Urinary bladder (tissue), 4 donors: ENCODE data around the gene SERAC1. TPM values are rescaled to one million over a fixed set of nuclear protein-coding genes. Genes with fewer than 3 reads are reported as not detected.

Experiments used
- DNase-seq: peaks from one replicate; pipeline ENCODE4 v3.0.0-alpha.2; 2015; ENCODE audit errors: extremely low spot score
- H3K27ac ChIP-seq: one replicate; pipeline ENCODE4 v1.5.1; 2013; ENCODE audit warnings: low read depth, mild to moderate bottlenecking, moderate library complexity
- H3K36me3 ChIP-seq: one replicate; pipeline ENCODE4 v1.6.1; 2013; ENCODE audit warnings: mild to moderate bottlenecking, moderate library complexity; ENCODE audit not compliant: insufficient read depth
- H3K4me1 ChIP-seq: one replicate; pipeline ENCODE4 v1.6.1; 2013; ENCODE audit warnings: mild to moderate bottlenecking, moderate library complexity; ENCODE audit not compliant: insufficient read depth
- H3K4me3 ChIP-seq: one replicate; pipeline ENCODE4 v1.5.1; 2013; ENCODE audit warnings: low read depth, low read length
- WGBS: extraction: QIAGEN DNeasy Blood & Tissue Kit; methylation state at CpG from one replicate; pipeline ENCODE4 v1.1.7; 2013; 5-methylcytosine and 5-hydroxymethylcytosine counted together
- polyA plus RNA-seq: library from polyadenylated mRNA; stranded (reverse); fragments of 200-250 nt; gene quantifications from one replicate; pipeline ENCODE4 v1.2.3, GENCODE V29; 2013
- total RNA-seq: library from RNA; depleted of rRNA; stranded (reverse); fragments of >200 nt; gene quantifications from one replicate; pipeline ENCODE4 v1.2.3, GENCODE V29; 2014
- donor health status: healthy with polysubstance abuse.
- donor health status: healthy.

The SERAC1 gene
- total and polyA plus RNA-seq, 2 donors, result 5.1 to 11.3 TPM

DNA sequence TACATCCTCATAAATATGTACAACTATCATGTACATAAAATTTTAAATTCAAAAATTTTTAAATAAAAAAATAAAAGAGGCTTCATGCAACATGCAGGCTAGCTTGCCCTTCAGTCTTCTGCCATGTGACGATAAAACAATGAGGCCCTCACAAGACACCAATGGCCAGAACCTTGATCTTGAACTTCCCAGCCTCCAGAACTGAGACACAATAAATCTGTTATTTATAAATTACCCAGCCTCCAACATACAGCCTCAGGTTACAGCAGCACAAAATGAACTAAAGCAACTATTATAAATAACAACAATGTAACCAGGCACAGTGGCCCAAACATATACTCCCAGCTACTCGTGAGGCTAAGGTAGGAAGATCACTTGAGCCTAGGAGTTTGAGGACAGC lies 42.8 kb downstream of the SERAC1 start:
- no peak for DNase-seq
- Histone ChIP-seq H3K27ac (no peak overlapping the region), H3K4me3 (no peak overlapping the region), H3K4me1 (no peaks in the 10 kb centered on the region), H3K36me3 (peaks cover 3% of the 10 kb centered on the region)
- WGBS, result 96% methylated on average over 2 of the region's 2 CpGs

GRCh38 chr6:158124288-158124687 lies 43.8 kb downstream of the SERAC1 start:
- 91% methylated on average over 1 of the region's 1 CpG for WGBS

GRCh38 chr6:158122048-158122447 lies 46.0 kb downstream of the SERAC1 start:
- WGBS, result 90% methylated on average over 2 of the region's 2 CpGs
- Histone ChIP-seq H3K27ac (no peak overlapping the region), H3K4me3 (no peak overlapping the region), H3K36me3 (peaks cover 3% of the 10 kb centered on the region), H3K4me1 (no peaks in the 10 kb centered on the region)
- peak; percentile 20 for DNase-seq

More at GRCh38 chr6:158124288-158124687, 43.8 kb downstream of the SERAC1 start:
- H3K27ac ChIP-seq, result no peak overlapping the region
- H3K36me3 ChIP-seq, result peaks cover 3% of the 10 kb centered on the region
- H3K4me3 ChIP-seq, result no peak overlapping the region
- no peaks in the 10 kb centered on the region for H3K4me1 ChIP-seq
- no peak for DNase-seq

DNA sequence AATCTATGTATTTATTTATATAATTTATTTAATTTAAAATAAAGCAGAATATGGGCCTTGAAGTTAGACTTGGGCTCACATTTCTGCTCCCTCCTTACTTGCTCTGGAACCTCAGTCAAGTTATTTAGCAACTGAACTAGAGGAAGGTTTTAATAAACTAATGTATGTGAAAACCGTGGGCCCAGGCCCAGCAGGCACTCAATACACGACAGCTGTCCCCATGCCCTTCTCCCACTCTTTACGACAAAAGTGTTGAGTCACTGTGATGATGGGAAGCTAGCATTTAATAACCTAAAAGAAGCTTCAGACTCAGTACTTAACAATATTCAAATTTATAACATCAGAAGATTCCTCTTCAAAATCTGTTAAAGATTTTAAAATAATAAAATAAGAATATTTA lies 46.7 kb downstream of the SERAC1 start:
- H3K4me1 ChIP-seq, result no peaks in the 10 kb centered on the region
- 85% methylated on average over 3 of the region's 3 CpGs for WGBS
- H3K36me3 ChIP-seq, result peaks cover 3% of the 10 kb centered on the region
- DNase-seq, result no peak
- H3K4me3 ChIP-seq, result no peak overlapping the region
- H3K27ac ChIP-seq, result no peak overlapping the region

DNA sequence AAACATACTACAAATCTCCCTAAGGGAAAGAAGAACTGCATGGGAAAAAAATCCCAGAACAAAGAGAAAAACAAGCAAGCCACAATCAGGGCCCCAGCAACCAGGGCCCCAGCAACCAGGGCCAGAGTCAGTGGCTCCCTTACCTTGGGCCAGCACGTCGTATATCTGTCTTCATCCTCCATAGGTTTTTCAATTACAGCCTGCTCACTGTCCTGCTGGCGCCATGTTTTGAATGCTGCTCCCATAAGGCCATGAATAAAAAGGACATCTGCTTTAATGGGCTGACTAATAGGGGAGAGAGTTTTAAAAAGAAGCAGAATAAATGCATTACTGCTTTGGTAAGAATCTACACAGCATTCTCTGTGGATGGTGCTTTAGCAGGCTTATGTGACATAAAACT lies 49.2 kb downstream of the SERAC1 start:
- WGBS, result 92% methylated on average over 3 of the region's 3 CpGs
- Histone ChIP-seq H3K27ac (no peak overlapping the region), H3K4me1 (no peaks in the 10 kb centered on the region), H3K4me3 (no peak overlapping the region), H3K36me3 (no peaks in the 10 kb centered on the region)
- DNase-seq, result no peak

- H3K27ac ChIP-seq, result no peak overlapping the region
- DNase-seq, result no peak
- H3K36me3 ChIP-seq, result no peaks in the 10 kb centered on the region
- no peaks in the 10 kb centered on the region for H3K4me1 ChIP-seq
- 91% methylated on average over 6 of the region's 6 CpGs for WGBS
- no peak overlapping the region for H3K4me3 ChIP-seq
These were observed 52.6 kb downstream of the SERAC1 start for GRCh38 chr6:158115508-158115907.

GRCh38 chr6:158115102-158115501 lies 53.0 kb downstream of the SERAC1 start:
- no peak for DNase-seq
- WGBS, result 97% methylated on average over 4 of the region's 4 CpGs
- H3K27ac ChIP-seq, result no peak overlapping the region
- H3K4me3 ChIP-seq, result no peak overlapping the region
- H3K4me1 ChIP-seq, result no peaks in the 10 kb centered on the region
- H3K36me3 ChIP-seq, result no peaks in the 10 kb centered on the region

DNA sequence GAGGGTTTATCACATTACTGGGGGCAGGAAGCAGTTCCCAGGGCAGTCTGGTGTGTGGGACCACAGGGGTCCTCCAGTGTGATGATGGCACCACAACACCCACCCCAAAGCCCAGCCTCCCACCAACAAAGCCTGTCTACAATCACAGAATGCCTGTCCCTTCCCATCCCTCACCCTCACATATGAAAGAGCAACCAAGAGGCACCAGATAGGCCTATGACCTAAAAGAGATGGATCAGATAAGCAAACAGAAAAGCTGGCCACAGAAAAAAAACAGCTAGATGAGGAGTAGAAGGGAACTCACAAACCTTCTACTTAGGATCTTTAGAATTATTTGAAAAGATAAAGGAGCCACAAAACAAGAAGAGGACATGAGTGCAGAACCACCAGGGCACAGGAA lies 54.3 kb downstream of the SERAC1 start:
- no peak overlapping the region for H3K27ac ChIP-seq
- DNase-seq, result no peak
- H3K36me3 ChIP-seq, result no peaks in the 10 kb centered on the region
- no peaks in the 10 kb centered on the region for H3K4me1 ChIP-seq
- H3K4me3 ChIP-seq, result no peak overlapping the region

GRCh38 chr6:158111987-158112386 lies 56.1 kb downstream of the SERAC1 start:
- no peak overlapping the region for H3K27ac ChIP-seq
- no peak overlapping the region for H3K4me3 ChIP-seq
- no peak for DNase-seq
- WGBS, result 95% methylated on average over 5 of the region's 5 CpGs
- H3K36me3 ChIP-seq, result no peaks in the 10 kb centered on the region
- H3K4me1 ChIP-seq, result no peaks in the 10 kb centered on the region

GRCh38 chr6:158110986-158111385 lies 57.1 kb downstream of the SERAC1 start:
- H3K36me3 ChIP-seq, result no peaks in the 10 kb centered on the region
- 87% methylated on average over 5 of the region's 5 CpGs for WGBS
- no peak overlapping the region for H3K4me3 ChIP-seq
- no peaks in the 10 kb centered on the region for H3K4me1 ChIP-seq
- no peak overlapping the region for H3K27ac ChIP-seq
- DNase-seq, result no peak

DNA sequence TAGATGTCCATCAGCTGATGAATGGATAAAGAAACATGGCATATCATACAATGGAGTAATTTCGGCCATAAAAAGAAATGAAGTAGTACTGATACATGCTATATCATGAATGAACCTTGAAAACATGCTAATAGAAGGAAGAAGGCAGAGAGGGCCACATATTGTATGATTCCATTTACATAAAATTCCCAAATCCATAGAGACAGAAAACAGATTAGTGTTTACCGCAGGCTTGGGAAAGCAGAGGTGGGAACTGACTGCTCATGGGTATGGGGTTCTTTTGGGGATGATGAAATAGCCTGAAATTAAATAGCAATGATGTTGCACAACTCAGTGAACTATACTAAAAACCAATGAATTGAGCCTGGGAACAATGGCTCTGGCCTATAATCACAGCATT lies 58.3 kb downstream of the SERAC1 start:
- no peaks in the 10 kb centered on the region for H3K36me3 ChIP-seq
- 97% methylated on average over 2 of the region's 2 CpGs for WGBS

GRCh38 chr6:158104696-158105095 lies 63.4 kb downstream of the SERAC1 start:
- H3K4me1 ChIP-seq, result no peaks in the 10 kb centered on the region
- no peak for DNase-seq
- H3K4me3 ChIP-seq, result no peak overlapping the region
- 85% methylated on average over 2 of the region's 2 CpGs for WGBS
- no peaks in the 10 kb centered on the region for H3K36me3 ChIP-seq
- no peak overlapping the region for H3K27ac ChIP-seq

More for the DNA sequence above, 58.3 kb downstream of the SERAC1 start:
- Histone ChIP-seq H3K4me1 (no peaks in the 10 kb centered on the region), H3K27ac (no peak overlapping the region), H3K4me3 (no peak overlapping the region)
- no peak for DNase-seq

DNA sequence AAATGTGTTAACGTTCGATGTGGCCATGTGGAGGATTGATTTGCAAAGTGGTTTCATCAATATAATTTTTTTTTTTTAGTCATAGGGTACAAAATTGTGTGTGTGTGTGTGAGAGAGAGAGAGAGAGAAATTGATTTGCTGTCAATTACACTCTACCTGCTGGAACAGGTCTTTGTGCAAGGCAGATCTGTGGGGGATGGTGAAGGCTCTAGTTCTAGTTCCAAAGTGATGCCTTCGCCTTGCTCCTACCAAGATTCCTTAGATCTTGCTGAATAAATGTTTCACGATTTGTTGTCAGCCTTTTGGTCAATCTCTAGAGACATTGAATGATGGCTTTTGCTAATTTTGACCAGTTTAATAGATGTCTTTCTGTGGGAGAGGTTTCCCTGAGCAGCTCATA lies 64.8 kb downstream of the SERAC1 start:
- DNase-seq, result no peak
- WGBS, result 95% methylated on average over 4 of the region's 4 CpGs
- Histone ChIP-seq H3K36me3 (no peaks in the 10 kb centered on the region), H3K4me3 (no peak overlapping the region), H3K4me1 (no peaks in the 10 kb centered on the region), H3K27ac (no peak overlapping the region)

DNA sequence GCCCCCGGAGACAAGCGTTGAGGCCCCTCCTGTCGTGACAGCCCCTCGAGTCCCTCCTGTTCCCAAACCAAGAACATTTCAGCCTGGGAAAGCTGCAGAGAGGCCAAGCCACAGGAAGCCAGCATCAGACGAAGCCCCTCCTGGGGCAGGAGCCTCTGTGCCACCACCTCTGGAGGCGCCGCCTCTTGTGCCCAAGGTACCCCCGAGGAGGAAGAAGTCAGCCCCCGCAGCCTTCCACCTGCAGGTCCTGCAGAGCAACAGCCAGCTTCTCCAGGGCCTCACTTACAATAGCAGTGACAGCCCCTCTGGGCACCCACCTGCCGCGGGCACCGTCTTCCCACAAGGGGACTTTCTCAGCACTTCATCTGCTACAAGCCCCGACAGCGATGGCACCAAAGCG lies 72.4 kb downstream of the SERAC1 start:
- H3K36me3 ChIP-seq, result peaks cover 4% of the 10 kb centered on the region
- no peaks in the 10 kb centered on the region for H3K4me1 ChIP-seq
- no peak for DNase-seq
- 95% methylated on average over 15 of the region's 15 CpGs for WGBS
- no peak overlapping the region for H3K4me3 ChIP-seq
- no peak overlapping the region for H3K27ac ChIP-seq

- 89% methylated on average over 6 of the region's 6 CpGs for WGBS
- H3K4me1 ChIP-seq, result no peaks in the 10 kb centered on the region
- DNase-seq, result no peak
- peaks cover 4% of the 10 kb centered on the region for H3K36me3 ChIP-seq
- no peak overlapping the region for H3K27ac ChIP-seq
- no peak overlapping the region for H3K4me3 ChIP-seq
These were observed 73.0 kb downstream of the SERAC1 start for GRCh38 chr6:158095031-158095430.
